K562 (cell line): ENCODE results near the gene ACRBP. TPM values are rescaled to one million over a fixed set of nuclear protein-coding genes. Genes with fewer than 3 reads are reported as not detected.

Experiments used
- CREB5 ChIP-seq: fragments of 250-450 bp; sonication (Bioruptor Pico); IDR thresholded peaks from 2 replicates; pipeline ENCODE4 v1.5.0; 2020; ENCODE audit warnings: mild to moderate bottlenecking
- ESRRA ChIP-seq: fragments of 450-650 bp; IDR thresholded peaks from 2 replicates; pipeline ENCODE4 v1.6.1; 2014; ENCODE audit warnings: low read depth, mild to moderate bottlenecking, moderate library complexity, borderline replicate concordance
- HCFC1 ChIP-seq: IDR thresholded peaks from 2 replicates; pipeline ENCODE4 v1.6.1; 2012; ENCODE audit warnings: low read depth, low read length, improper control_type of control experiment
- HNRNPH1 ChIP-seq: fragments of 200-400 bp; formaldehyde crosslinking; optimal IDR thresholded peaks from 2 replicates; pipeline ENCODE3; 2017; ENCODE audit warnings: low read depth, mild to moderate bottlenecking, low read length, moderate library complexity
- SREBF2 ChIP-seq: sonication (generic); formaldehyde crosslinking; IDR thresholded peaks from 2 replicates; pipeline ENCODE4 v1.4.0; 2020; ENCODE audit warnings: mild to moderate bottlenecking, missing genetic modification reagents
- ZFP30 ChIP-seq: fragments of 250-450 bp; sonication (Bioruptor Pico); IDR thresholded peaks from 2 replicates; pipeline ENCODE4 v1.8.0; 2022; ENCODE audit warnings: moderate library complexity, mild to moderate bottlenecking, inconsistent platforms, borderline replicate concordance
- ZFP91 ChIP-seq: sonication (generic); formaldehyde crosslinking; IDR thresholded peaks from 2 replicates; pipeline ENCODE4 v1.8.0; 2022; ENCODE audit warnings: mild to moderate bottlenecking, missing genetic modification reagents
- ZNF143 ChIP-seq: sonication (generic); formaldehyde crosslinking; IDR thresholded peaks from 2 replicates; pipeline ENCODE4 v1.9.0; 2022; ENCODE audit warnings: mild to moderate bottlenecking, missing genetic modification reagents
- ZNF280A ChIP-seq: fragments of 450-650 bp; IDR thresholded peaks from 2 replicates; pipeline ENCODE4 v1.6.1; 2018; ENCODE audit warnings: mild to moderate bottlenecking, low read depth; ENCODE audit not compliant: partially characterized antibody
- ZNF318 ChIP-seq, 2 experiments: fragments of 450-650 bp; IDR thresholded peaks; 2 replicates each; pipeline ENCODE4 v1.6.1; 2016; ENCODE audit warnings: mild to moderate bottlenecking in 2 of 2, borderline replicate concordance in 1 of 2, low read depth in 1 of 2, moderate library complexity in 1 of 2
- ZNF347 ChIP-seq: fragments of 450-650 bp; formaldehyde crosslinking; IDR thresholded peaks from 2 replicates; pipeline ENCODE4 v1.4.0; 2020; ENCODE audit warnings: low read depth, mild to moderate bottlenecking, moderate library complexity
- ZNF449 ChIP-seq: fragments of 250-450 bp; sonication (Bioruptor Pico); IDR thresholded peaks from 2 replicates; pipeline ENCODE4 v1.8.0; 2022; ENCODE audit warnings: moderate library complexity, mild to moderate bottlenecking, inconsistent platforms
- polyA plus RNA-seq, 8 experiments: library from polyadenylated mRNA; depleted of rRNA in 4 of 8; stranded (reverse) in 5 of 8; unstranded in 3 of 8; fragments of >200 nt; fragmentation: Nextera tagmentation in 2 of 8; fragmentation: Illumina TruSeq in 1 of 8; extraction: Ambion mirVana in 2 of 8; extraction: Trizol in 1 of 8; gene quantifications; 2 replicates each; pipeline versions ENCODE4 v1.2.1 to v1.2.3, GENCODE V29; 2011 to 2014; ENCODE audit warnings: inconsistent platforms in 1 of 8, missing spikeins in 1 of 8
- total RNA-seq, 7 experiments: library from RNA; depleted of rRNA in 6 of 7; stranded (reverse); fragments of >200 nt in 6 of 7; fragmentation: Illumina TruSeq in 2 of 7; extraction: Trizol in 2 of 7; gene quantifications; 2 replicates each; pipeline versions ENCODE4 v1.2.1 to v1.2.3, GENCODE V29; 2011 to 2021; ENCODE audit warnings: low replicate concordance in 1 of 7

ACRBP gene
- total and polyA plus RNA-seq, 9 of the 15 experiments (the other 6 are each of a cell fraction or from before 2014, with no cell fraction given), result 3.1 to 31.8 (median 8.4) TPM

GRCh38 chr12:6639151-6639801 is 8.0 kb downstream of the ACRBP start (continued):
- no peak for TF ChIP-seq ZNF347 (CRISPR knock-in tag)
- TF ChIP-seq ESRRA, result no peak
- TF ChIP-seq CREB5, result no peak
- no peak for TF ChIP-seq ZNF143 (CRISPR knock-in tag)
- no peak for TF ChIP-seq ZNF280A
- TF ChIP-seq SREBF2 (CRISPR knock-in tag), result no peak
- TF ChIP-seq ZNF449, result no peak
- no peak for TF ChIP-seq HCFC1
- TF ChIP-seq ZFP30 (CRISPR knock-in tag), result no peak
- no peak for TF ChIP-seq ZFP91 (CRISPR knock-in tag)
- no peak for TF ChIP-seq HNRNPH1
- TF ChIP-seq ZNF318 (IDR thresholded peaks at IDR 0.05; ENCODE audit: borderline replicate concordance in 1 of 2, low read depth in 1 of 2), result no peak
